ENCODE data around the gene CLIC3.
A peak's percentile ranks its signal among the peaks of the same experiment; 100 is the strongest.

Gene CLIC3

GRCh38 chr9:137037035-137037434, 40.7 kb upstream of the CLIC3 start:
- ATAC-seq, result no peak
- TF ChIP-seq ISL1 (CRISPR knock-in tag; IDR thresholded peaks at IDR 0.05) (no peak), TOX (CRISPR knock-in tag; IDR thresholded peaks at IDR 0.05; ENCODE audit: borderline replicate concordance) (no peak), ARNTL (CRISPR knock-in tag; IDR thresholded peaks at IDR 0.05; ENCODE audit: borderline replicate concordance, low read depth) (no peak), RARB (CRISPR knock-in tag; IDR thresholded peaks at IDR 0.05) (no peak), OSR1 (CRISPR knock-in tag; IDR thresholded peaks at IDR 0.05) (no peak)

- TF ChIP-seq SNAI2 (CRISPR knock-in tag; IDR thresholded peaks at IDR 0.05), result no peak
- TF ChIP-seq ISL1 (CRISPR knock-in tag; IDR thresholded peaks at IDR 0.05), result no peak
- TF ChIP-seq BACH2 (CRISPR knock-in tag; IDR thresholded peaks at IDR 0.05; ENCODE audit: borderline replicate concordance), result no peak
- no peak for TF ChIP-seq PPARA (CRISPR knock-in tag; IDR thresholded peaks at IDR 0.05; ENCODE audit: borderline replicate concordance)
- TF ChIP-seq ZNF565 (CRISPR knock-in tag; conservative IDR thresholded peaks at IDR 0.05; ENCODE audit: low read depth), result no peak
- no peak for TF ChIP-seq TOX (CRISPR knock-in tag; IDR thresholded peaks at IDR 0.05; ENCODE audit: borderline replicate concordance)
- no peak for TF ChIP-seq RARB (CRISPR knock-in tag; IDR thresholded peaks at IDR 0.05)
- no peak for TF ChIP-seq CSDC2 (CRISPR knock-in tag; IDR thresholded peaks at IDR 0.05)
- TF ChIP-seq OSR1 (CRISPR knock-in tag; IDR thresholded peaks at IDR 0.05), result no peak
- TF ChIP-seq ZFP3 (CRISPR knock-in tag; IDR thresholded peaks at IDR 0.05), result no peak
- no peak for TF ChIP-seq ZNF70 (CRISPR knock-in tag; IDR thresholded peaks at IDR 0.05)
- no peak for TF ChIP-seq ZC3H10 (CRISPR knock-in tag; IDR thresholded peaks at IDR 0.05)
- TF ChIP-seq TSHZ2 (CRISPR knock-in tag; IDR thresholded peaks at IDR 0.05), result no peak
- no peak for ATAC-seq
Measured at GRCh38 chr9:137035937-137036336, 39.6 kb upstream of the CLIC3 start.

GRCh38 chr9:137035507-137035834, 39.1 kb upstream of the CLIC3 start:
- TF ChIP-seq TCF4 (CRISPR knock-in tag; IDR thresholded peaks at IDR 0.05; ENCODE audit: borderline replicate concordance), result no peak
- no peak for TF ChIP-seq RARB (CRISPR knock-in tag; IDR thresholded peaks at IDR 0.05)
- no peak for TF ChIP-seq SNAI2 (CRISPR knock-in tag; IDR thresholded peaks at IDR 0.05)
- TF ChIP-seq CSDC2 (CRISPR knock-in tag; IDR thresholded peaks at IDR 0.05), result no peak
- TF ChIP-seq ZFP3 (CRISPR knock-in tag; IDR thresholded peaks at IDR 0.05), result no peak
- TF ChIP-seq BACH2 (CRISPR knock-in tag; IDR thresholded peaks at IDR 0.05; ENCODE audit: borderline replicate concordance), result no peak
- TF ChIP-seq GLIS3 (CRISPR knock-in tag; IDR thresholded peaks at IDR 0.05), result no peak
- peak; percentile 46 for ATAC-seq

GRCh38 chr9:137034709-137035506, 38.5 kb upstream of the CLIC3 start:
- peak; percentile 97 for ATAC-seq
- no peak for TF ChIP-seq GLIS3 (CRISPR knock-in tag; IDR thresholded peaks at IDR 0.05)
- no peak for TF ChIP-seq CSDC2 (CRISPR knock-in tag; IDR thresholded peaks at IDR 0.05)
- TF ChIP-seq SNAI2 (CRISPR knock-in tag; IDR thresholded peaks at IDR 0.05), result no peak
- no peak for TF ChIP-seq PPARA (CRISPR knock-in tag; IDR thresholded peaks at IDR 0.05; ENCODE audit: borderline replicate concordance)
- TF ChIP-seq TOX (CRISPR knock-in tag; IDR thresholded peaks at IDR 0.05; ENCODE audit: borderline replicate concordance), result no peak
- TF ChIP-seq TSHZ2 (CRISPR knock-in tag; IDR thresholded peaks at IDR 0.05), result no peak
- TF ChIP-seq ZNF70 (CRISPR knock-in tag; IDR thresholded peaks at IDR 0.05), result no peak
- no peak for TF ChIP-seq ZNF8 (CRISPR knock-in tag; IDR thresholded peaks at IDR 0.05)
- TF ChIP-seq PATZ1 (CRISPR knock-in tag; IDR thresholded peaks at IDR 0.05; ENCODE audit: borderline replicate concordance), result no peak
- TF ChIP-seq ZC3H10 (CRISPR knock-in tag; IDR thresholded peaks at IDR 0.05), result no peak
- no peak for TF ChIP-seq ESRRG (CRISPR knock-in tag; IDR thresholded peaks at IDR 0.05)
- no peak for TF ChIP-seq ZFP30 (CRISPR knock-in tag; IDR thresholded peaks at IDR 0.05)
- TF ChIP-seq ZFP3 (CRISPR knock-in tag; IDR thresholded peaks at IDR 0.05), result no peak
- TF ChIP-seq OSR1 (CRISPR knock-in tag; IDR thresholded peaks at IDR 0.05), result no peak
- TF ChIP-seq ARNTL (CRISPR knock-in tag; IDR thresholded peaks at IDR 0.05; ENCODE audit: borderline replicate concordance, low read depth), result no peak
- TF ChIP-seq TCF4 (CRISPR knock-in tag; IDR thresholded peaks at IDR 0.05; ENCODE audit: borderline replicate concordance), result no peak
- TF ChIP-seq ZNF565 (CRISPR knock-in tag; conservative IDR thresholded peaks at IDR 0.05; ENCODE audit: low read depth), result no peak
